ENCODE data around the gene SESTD1.
"Not testable (repeated sequence)": the region's sequence is repeated elsewhere in the genome, so short reads cannot be mapped to it uniquely, and the experiment has no call there.

SESTD1 gene

GRCh38 chr2:179235463-179236108 lies 29.0 kb downstream of the SESTD1 start:
- DNase-seq = no peak

- no peak for DNase-seq
Measured at GRCh38 chr2:179234658-179235240, 29.9 kb downstream of the SESTD1 start.

- no peak for DNase-seq
Measured at GRCh38 chr2:179233626-179234430, 30.8 kb downstream of the SESTD1 start.

GRCh38 chr2:179233083-179233490 lies 31.5 kb downstream of the SESTD1 start:
- no peak for DNase-seq

GRCh38 chr2:179226961-179227259 lies 37.7 kb downstream of the SESTD1 start:
- DNase-seq = no peak

- no peak for DNase-seq
Measured at GRCh38 chr2:179226203-179226960, 38.2 kb downstream of the SESTD1 start.

GRCh38 chr2:179224361-179224760 lies 40.3 kb downstream of the SESTD1 start:
- no peak for DNase-seq

GRCh38 chr2:179222076-179222475 lies 42.6 kb downstream of the SESTD1 start:
- no peak for DNase-seq

- DNase-seq = peak; percentile 41
Measured at GRCh38 chr2:179218848-179219594, 45.6 kb downstream of the SESTD1 start.

GRCh38 chr2:179214671-179215070 lies 50.0 kb downstream of the SESTD1 start:
- DNase-seq = not testable (repeated sequence)

GRCh38 chr2:179211355-179211754 lies 53.3 kb downstream of the SESTD1 start:
- DNase-seq = no peak

- not testable (repeated sequence) for DNase-seq
Measured at GRCh38 chr2:179208277-179208676, 56.4 kb downstream of the SESTD1 start.

GRCh38 chr2:179207047-179207446 lies 57.6 kb downstream of the SESTD1 start:
- no peak for DNase-seq

- no peak for DNase-seq
Measured at GRCh38 chr2:179201869-179202268, 62.8 kb downstream of the SESTD1 start.

- DNase-seq = not testable (repeated sequence)
Measured at GRCh38 chr2:179195926-179196590, 68.6 kb downstream of the SESTD1 start.

- DNase-seq = no peak
Measured at GRCh38 chr2:179195141-179195540, 69.5 kb downstream of the SESTD1 start.

GRCh38 chr2:179193759-179194394 lies 70.8 kb downstream of the SESTD1 start:
- no peak for DNase-seq

GRCh38 chr2:179191110-179191509 lies 73.5 kb downstream of the SESTD1 start:
- DNase-seq = no peak

GRCh38 chr2:179186126-179186525 lies 78.5 kb downstream of the SESTD1 start:
- no peak for DNase-seq

GRCh38 chr2:179184610-179185009 lies 80.0 kb downstream of the SESTD1 start:
- DNase-seq = no peak

GRCh38 chr2:179181002-179181401 lies 83.6 kb downstream of the SESTD1 start:
- DNase-seq = no peak

GRCh38 chr2:179180242-179180641 lies 84.4 kb downstream of the SESTD1 start:
- DNase-seq = no peak

Data from DMS 273 treated with DMSO at 0.1 percent for 48 hours (cell line).